OCI-LY1 (cell line): ENCODE data around the gene NRG2.

Source experiments
- CTCF ChIP-seq: fragments of 200-600 bp; sonication (generic), shearing (Covaris generic); IDR thresholded peaks from 2 replicates; pipeline ENCODE4 v1.5.1; 2017; ENCODE audit warnings: mild to moderate bottlenecking, antibody characterized with exemption, low read length, moderate library complexity, mixed read lengths
- EZH2 ChIP-seq: fragments of 200-600 bp; sonication (generic), shearing (Covaris generic); IDR thresholded peaks from 2 replicates; pipeline ENCODE4 v1.8.0; 2017; ENCODE audit warnings: borderline replicate concordance, mixed run types, mild to moderate bottlenecking, antibody characterized with exemption, low read length, moderate library complexity, mixed read lengths

DNA sequence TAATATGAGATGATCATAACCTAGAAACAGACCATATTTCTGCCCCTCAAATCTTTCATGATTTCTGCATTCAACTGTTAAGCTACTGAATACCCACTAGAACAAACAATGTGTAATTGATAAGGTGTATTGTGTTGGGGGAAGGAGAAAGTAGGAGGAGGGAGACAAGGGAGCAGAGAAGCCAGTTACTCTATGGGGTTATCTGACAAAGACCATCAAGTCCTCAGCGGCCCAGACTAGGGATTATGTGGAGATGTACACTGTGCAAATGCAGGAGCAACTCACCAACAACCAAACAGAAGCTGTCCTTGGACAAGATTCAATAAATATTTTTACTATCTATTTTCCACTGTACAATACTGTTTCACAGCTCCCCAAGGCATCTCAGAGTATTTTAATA is 2.7 kb downstream of the NRG2 start:
- TF ChIP-seq CTCF, result no peak
- no peak for TF ChIP-seq EZH2
